Bronchial epithelial cell (primary cell): ENCODE data around the gene P2RY2. TPM values are rescaled to one million over a fixed set of nuclear protein-coding genes. Genes with fewer than 3 reads are reported as not detected.
"Not testable (repeated sequence)": the region's sequence is repeated elsewhere in the genome, so short reads cannot be mapped to it uniquely, and the experiment has no call there.

ENCODE experiments used
- DNase-seq: peaks from one replicate; pipeline ENCODE4 v3.0.0-alpha.2; 2010; ENCODE audit warnings: low read depth
- FAIRE-seq: peaks from 2 replicates; lab custom pipeline; 2011; peaks lifted over from hg19 to GRCh38; lab: Jason Lieb, UNC
- H3K27me3 ChIP-seq: 2 replicates; pipeline ENCODE4 v1.5.1; 2011; ENCODE audit warnings: low read length; ENCODE audit not compliant: control insufficient read depth, insufficient read depth
- H3K36me3 ChIP-seq: 2 replicates; pipeline ENCODE4 v1.5.1; 2011; ENCODE audit warnings: low read length; ENCODE audit not compliant: control insufficient read depth, insufficient read depth
- H3K4me3 ChIP-seq: 2 replicates; pipeline ENCODE4 v1.5.1; 2011; ENCODE audit warnings: mild to moderate bottlenecking, low read depth, low read length, control low read depth
- total RNA-seq: library from RNA; depleted of rRNA; stranded (reverse); fragments of >200 nt; gene quantifications from 2 replicates; pipeline ENCODE4 v1.2.1, GENCODE V29; 2014
- TF ChIP-seq, protein P1 (sequence below): IDR thresholded peaks from 2 replicates; pipeline ENCODE4 v1.5.1; 2011; ENCODE audit warnings: mild to moderate bottlenecking, moderate library complexity, low read length, control low read depth, inconsistent platforms; ENCODE audit not compliant: insufficient read depth, severe bottlenecking

The P2RY2 gene
- total RNA-seq, 1 donor from 2014 or later: 9.0 TPM

DNA sequence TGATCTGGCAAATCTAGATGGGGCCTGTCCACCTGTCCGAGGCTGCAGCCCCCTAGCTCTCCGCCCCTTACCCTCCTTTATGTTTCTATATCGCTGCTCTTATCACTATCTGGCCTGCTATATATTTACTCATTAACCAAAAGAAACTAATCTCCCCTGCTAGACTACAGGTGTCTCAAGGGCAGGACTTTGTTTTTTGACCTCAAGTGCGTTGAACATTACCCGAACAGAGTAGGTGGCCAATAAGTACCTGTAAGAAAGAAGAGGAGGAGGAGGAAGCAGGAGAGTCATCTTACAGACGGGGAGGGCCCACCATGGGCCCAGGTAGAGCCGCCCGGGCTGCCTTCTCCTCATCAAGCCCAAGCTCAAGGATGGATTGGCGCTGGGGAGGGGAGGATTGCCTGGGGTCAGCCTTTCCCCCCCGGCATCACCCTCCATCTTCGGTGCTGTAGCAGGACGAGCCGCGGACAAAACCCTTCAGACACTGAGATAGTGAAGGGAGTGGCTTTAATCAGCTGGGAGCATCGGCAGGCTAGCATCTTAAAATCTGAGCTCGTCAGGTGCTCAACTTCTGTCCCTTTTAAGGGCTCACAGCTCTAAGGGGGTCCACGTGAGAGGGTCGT, 52.9 kb downstream of the P2RY2 start:
- DNase-seq (no peak), FAIRE-seq (no peak)
- H3K4me3 ChIP-seq: no peak overlapping the region
- no peaks in the 10 kb centered on the region for H3K36me3 ChIP-seq
- TF ChIP-seq, protein P1, sequence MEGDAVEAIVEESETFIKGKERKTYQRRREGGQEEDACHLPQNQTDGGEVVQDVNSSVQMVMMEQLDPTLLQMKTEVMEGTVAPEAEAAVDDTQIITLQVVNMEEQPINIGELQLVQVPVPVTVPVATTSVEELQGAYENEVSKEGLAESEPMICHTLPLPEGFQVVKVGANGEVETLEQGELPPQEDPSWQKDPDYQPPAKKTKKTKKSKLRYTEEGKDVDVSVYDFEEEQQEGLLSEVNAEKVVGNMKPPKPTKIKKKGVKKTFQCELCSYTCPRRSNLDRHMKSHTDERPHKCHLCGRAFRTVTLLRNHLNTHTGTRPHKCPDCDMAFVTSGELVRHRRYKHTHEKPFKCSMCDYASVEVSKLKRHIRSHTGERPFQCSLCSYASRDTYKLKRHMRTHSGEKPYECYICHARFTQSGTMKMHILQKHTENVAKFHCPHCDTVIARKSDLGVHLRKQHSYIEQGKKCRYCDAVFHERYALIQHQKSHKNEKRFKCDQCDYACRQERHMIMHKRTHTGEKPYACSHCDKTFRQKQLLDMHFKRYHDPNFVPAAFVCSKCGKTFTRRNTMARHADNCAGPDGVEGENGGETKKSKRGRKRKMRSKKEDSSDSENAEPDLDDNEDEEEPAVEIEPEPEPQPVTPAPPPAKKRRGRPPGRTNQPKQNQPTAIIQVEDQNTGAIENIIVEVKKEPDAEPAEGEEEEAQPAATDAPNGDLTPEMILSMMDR: no peak
- no peaks in the 10 kb centered on the region for H3K27me3 ChIP-seq

DNA sequence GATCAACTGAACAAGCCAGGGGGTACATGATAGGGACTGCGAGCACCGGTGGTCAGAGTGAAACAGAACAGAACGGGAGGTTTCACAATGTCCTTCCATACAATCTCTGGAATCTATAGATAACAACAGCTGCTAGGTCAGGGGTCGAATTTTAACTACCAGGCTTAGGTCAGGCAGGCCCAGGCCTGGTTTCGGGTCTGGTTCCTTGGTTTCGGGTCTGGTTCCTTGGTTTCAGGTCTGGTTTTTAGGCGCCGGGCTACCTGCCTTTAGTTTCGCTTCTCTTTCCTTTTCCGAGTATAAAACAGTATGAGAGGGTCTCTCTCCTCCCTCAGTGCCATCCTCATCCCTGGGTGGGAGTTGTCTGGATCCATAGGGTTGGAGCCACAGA, 53.4 kb downstream of the P2RY2 start:
- H3K4me3 ChIP-seq, DNase-seq, H3K36me3 ChIP-seq, H3K27me3 ChIP-seq, FAIRE-seq: not testable (repeated sequence)

GRCh38 chr11:73271936-73272679, 54.0 kb downstream of the P2RY2 start, which contains the start of gene P2RY6:
P2RY6 (plus strand) TSS chr11:73272338; CDS start chr11:73296519, 24,181 bp downstream.
- TF ChIP-seq, protein P1: no peak
- FAIRE-seq: no peak
- no peak within 1 kb of the TSS for H3K4me3 ChIP-seq

GRCh38 chr11:73272680-73273038, 54.6 kb downstream of the P2RY2 start:
- TF ChIP-seq, protein P1: no peak
- Histone ChIP-seq H3K4me3 (no peak overlapping the region), H3K36me3 (no peaks in the 10 kb centered on the region), H3K27me3 (no peaks in the 10 kb centered on the region)
- FAIRE-seq: no peak
- no peak for DNase-seq

More at GRCh38 chr11:73271936-73272679, 54.0 kb downstream of the P2RY2 start, which contains the start of gene P2RY6:
- peak; percentile 89 for DNase-seq
- Histone ChIP-seq H3K27me3 (no peaks in the 10 kb centered on the region), H3K36me3 (no peaks in the 10 kb centered on the region)

GRCh38 chr11:73273222-73273895, 55.3 kb downstream of the P2RY2 start:
- H3K4me3 ChIP-seq: no peak overlapping the region

GRCh38 chr11:73274191-73274590, 56.1 kb downstream of the P2RY2 start:
- not testable (repeated sequence) for H3K36me3 ChIP-seq, FAIRE-seq, H3K4me3 ChIP-seq, DNase-seq, H3K27me3 ChIP-seq

More at GRCh38 chr11:73273222-73273895, 55.3 kb downstream of the P2RY2 start:
- FAIRE-seq (no peak), DNase-seq (no peak)
- TF ChIP-seq, protein P1: no peak
- Histone ChIP-seq H3K27me3 (no peaks in the 10 kb centered on the region), H3K36me3 (no peaks in the 10 kb centered on the region)
